ENCODE measurements around the gene PLSCR5. TPM values are rescaled to one million over a fixed set of nuclear protein-coding genes. Genes with fewer than 3 reads are reported as not detected.
A peak's percentile ranks its signal among the peaks of the same experiment; 100 is the strongest.

PLSCR5 gene
- total RNA-seq, 4 donors from 2014 or later = not detected

DNA sequence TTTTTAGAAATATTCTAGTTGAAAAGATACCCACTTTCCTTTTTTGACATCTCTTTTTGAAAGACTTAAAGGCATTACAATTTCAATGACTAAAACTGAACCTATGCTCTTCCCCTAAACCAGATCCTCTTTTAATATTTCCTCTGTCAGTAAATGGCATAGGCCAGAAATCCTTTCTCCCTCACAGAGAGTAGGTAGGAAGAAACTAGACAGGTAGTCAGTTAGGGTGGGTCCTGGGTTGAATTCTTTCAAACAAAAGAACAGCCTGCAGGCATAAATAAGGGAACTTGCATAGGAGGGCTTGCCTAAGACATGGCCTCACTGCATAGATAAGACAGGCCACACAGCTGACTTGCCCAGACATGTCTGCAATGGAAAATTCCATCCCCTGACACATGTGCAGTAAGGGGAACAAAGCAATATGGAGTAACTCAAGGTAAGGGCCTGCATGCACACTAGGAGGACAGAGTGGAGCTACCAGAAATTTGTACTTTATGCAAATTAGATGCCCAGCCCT, 23.1 kb downstream of the PLSCR5 start:
- H3K9me3 ChIP-seq = no peaks in the 10 kb centered on the region
- H3K27ac ChIP-seq (replicated peaks in 1 of 4) = no peak overlapping the region
- no peaks in the 10 kb centered on the region for H3K4me1 ChIP-seq
- no peak for TF ChIP-seq POLR2AphosphoS5 (IDR thresholded peaks at IDR 0.05)
- H3K36me3 ChIP-seq = no peaks in the 10 kb centered on the region
- no peak overlapping the region for H3K4me3 ChIP-seq
- no peaks in the 10 kb centered on the region for H3K27me3 ChIP-seq
- intact Hi-C loops (cut with DNase I) = loop anchor here (5.0 to 10.0 kb wide), 2 partner anchors 245 to 367 kb away; no protein-coding TSS in a partner anchor
- DNase-seq (ENCODE audit: extremely low spot score) = no peak

GRCh38 chr3:146581080-146581601, 24.0 kb downstream of the PLSCR5 start:
- TF ChIP-seq, protein P1, sequence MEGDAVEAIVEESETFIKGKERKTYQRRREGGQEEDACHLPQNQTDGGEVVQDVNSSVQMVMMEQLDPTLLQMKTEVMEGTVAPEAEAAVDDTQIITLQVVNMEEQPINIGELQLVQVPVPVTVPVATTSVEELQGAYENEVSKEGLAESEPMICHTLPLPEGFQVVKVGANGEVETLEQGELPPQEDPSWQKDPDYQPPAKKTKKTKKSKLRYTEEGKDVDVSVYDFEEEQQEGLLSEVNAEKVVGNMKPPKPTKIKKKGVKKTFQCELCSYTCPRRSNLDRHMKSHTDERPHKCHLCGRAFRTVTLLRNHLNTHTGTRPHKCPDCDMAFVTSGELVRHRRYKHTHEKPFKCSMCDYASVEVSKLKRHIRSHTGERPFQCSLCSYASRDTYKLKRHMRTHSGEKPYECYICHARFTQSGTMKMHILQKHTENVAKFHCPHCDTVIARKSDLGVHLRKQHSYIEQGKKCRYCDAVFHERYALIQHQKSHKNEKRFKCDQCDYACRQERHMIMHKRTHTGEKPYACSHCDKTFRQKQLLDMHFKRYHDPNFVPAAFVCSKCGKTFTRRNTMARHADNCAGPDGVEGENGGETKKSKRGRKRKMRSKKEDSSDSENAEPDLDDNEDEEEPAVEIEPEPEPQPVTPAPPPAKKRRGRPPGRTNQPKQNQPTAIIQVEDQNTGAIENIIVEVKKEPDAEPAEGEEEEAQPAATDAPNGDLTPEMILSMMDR (IDR thresholded peaks at IDR 0.05) = no peak
- no peak for TF ChIP-seq EP300 (IDR thresholded peaks at IDR 0.05)
- no peak for TF ChIP-seq POLR2A (IDR thresholded peaks at IDR 0.05; ENCODE audit: low read depth)
- TF ChIP-seq POLR2AphosphoS5 (IDR thresholded peaks at IDR 0.05) = no peak
- intact Hi-C loops (cut with DNase I) = loop anchor here (5.0 to 10.0 kb wide), 2 partner anchors 244 to 366 kb away; no protein-coding TSS in a partner anchor
- 59% methylated on average over 1 of the region's 1 CpG for WGBS

GRCh38 chr3:146577662-146578061, 27.5 kb downstream of the PLSCR5 start:
- no peak overlapping the region for H3K4me3 ChIP-seq
- H3K27me3 ChIP-seq = no peaks in the 10 kb centered on the region
- no peaks in the 10 kb centered on the region for H3K36me3 ChIP-seq
- TF ChIP-seq, protein P1 (IDR thresholded peaks at IDR 0.05) = peak; percentile 39 to 47 (median 43)
- no peak for TF ChIP-seq POLR2A (IDR thresholded peaks at IDR 0.05; ENCODE audit: low read depth)
- intact Hi-C loops (cut with DNase I) = loop anchor here (10.0 kb wide), 1 partner anchor 513 kb away; no protein-coding TSS in a partner anchor
- no peak overlapping the region for H3K27ac ChIP-seq (replicated peaks in 1 of 4)
- H3K9me3 ChIP-seq = no peaks in the 10 kb centered on the region
- no peaks in the 10 kb centered on the region for H3K4me1 ChIP-seq
- no peak for DNase-seq (ENCODE audit: extremely low spot score)

More at GRCh38 chr3:146581080-146581601, 24.0 kb downstream of the PLSCR5 start:
- Histone ChIP-seq H3K27me3 (no peaks in the 10 kb centered on the region), H3K27ac (replicated peaks in 1 of 4) (no peak overlapping the region), H3K36me3 (no peaks in the 10 kb centered on the region), H3K4me1 (no peaks in the 10 kb centered on the region), H3K4me3 (no peak overlapping the region), H3K9me3 (no peaks in the 10 kb centered on the region)
- no peak for DNase-seq (ENCODE audit: extremely low spot score)

- Histone ChIP-seq H3K27ac (replicated peaks in 1 of 4) (no peak overlapping the region), H3K36me3 (no peaks in the 10 kb centered on the region), H3K4me1 (no peaks in the 10 kb centered on the region), H3K27me3 (no peaks in the 10 kb centered on the region), H3K9me3 (no peaks in the 10 kb centered on the region), H3K4me3 (no peak overlapping the region)
- DNase-seq (ENCODE audit: extremely low spot score) = no peak
- TF ChIP-seq POLR2AphosphoS5 (IDR thresholded peaks at IDR 0.05) = no peak
- no peak for TF ChIP-seq POLR2A (IDR thresholded peaks at IDR 0.05; ENCODE audit: low read depth)
- TF ChIP-seq, protein P1 (IDR thresholded peaks at IDR 0.05) = no peak
- TF ChIP-seq EP300 (IDR thresholded peaks at IDR 0.05) = no peak
- WGBS = 62% methylated on average over 2 of the region's 2 CpGs
- intact Hi-C loops (cut with DNase I) = loop anchor here (10.0 kb wide), 1 partner anchor 511 kb away; no protein-coding TSS in a partner anchor
These were observed 29.5 kb downstream of the PLSCR5 start for GRCh38 chr3:146575636-146576035.

DNA sequence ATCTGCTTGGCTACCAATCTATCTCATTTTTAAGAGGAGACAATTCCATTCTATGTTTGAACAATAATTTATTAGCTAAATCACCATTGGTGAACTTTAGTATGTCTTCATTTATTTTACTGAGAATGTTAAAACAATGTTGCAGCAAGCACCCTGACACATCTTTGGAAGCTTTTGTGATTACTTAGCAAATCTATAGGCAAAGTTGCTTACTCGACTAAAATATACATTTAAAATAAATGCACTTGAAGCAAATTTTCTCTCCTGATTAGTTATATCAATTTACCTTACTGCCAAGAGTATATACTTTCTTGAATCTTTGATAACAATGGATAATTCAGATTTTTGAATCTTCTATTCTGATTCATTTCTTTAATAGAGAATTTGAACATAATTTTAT, 31.0 kb downstream of the PLSCR5 start:
- no peak overlapping the region for H3K27ac ChIP-seq (replicated peaks in 1 of 4)
- H3K9me3 ChIP-seq = no peaks in the 10 kb centered on the region
- TF ChIP-seq, protein P1 (IDR thresholded peaks at IDR 0.05) = no peak
- TF ChIP-seq EP300 (IDR thresholded peaks at IDR 0.05) (no peak), POLR2AphosphoS5 (IDR thresholded peaks at IDR 0.05) (no peak), POLR2A (IDR thresholded peaks at IDR 0.05; ENCODE audit: low read depth) (no peak)
- no peak overlapping the region for H3K4me3 ChIP-seq
- intact Hi-C loops (cut with DNase I) = loop anchor here (10.0 kb wide), 1 partner anchor 509 kb away; no protein-coding TSS in a partner anchor
- no peaks in the 10 kb centered on the region for H3K36me3 ChIP-seq
- WGBS = 58% methylated on average over 1 of the region's 1 CpG
- no peaks in the 10 kb centered on the region for H3K4me1 ChIP-seq
- H3K27me3 ChIP-seq = no peaks in the 10 kb centered on the region
- no peak for DNase-seq (ENCODE audit: extremely low spot score)
